Measurements from ENCODE around the gene PFDN5. TPM values are rescaled to one million over a fixed set of nuclear protein-coding genes. Genes with fewer than 3 reads are reported as not detected.

Gene PFDN5
- total RNA-seq (2014; rRNA removed; shearing (Covaris generic); ENCODE audit: low replicate concordance), result 537 and 754 TPM in 2 replicates

DNA sequence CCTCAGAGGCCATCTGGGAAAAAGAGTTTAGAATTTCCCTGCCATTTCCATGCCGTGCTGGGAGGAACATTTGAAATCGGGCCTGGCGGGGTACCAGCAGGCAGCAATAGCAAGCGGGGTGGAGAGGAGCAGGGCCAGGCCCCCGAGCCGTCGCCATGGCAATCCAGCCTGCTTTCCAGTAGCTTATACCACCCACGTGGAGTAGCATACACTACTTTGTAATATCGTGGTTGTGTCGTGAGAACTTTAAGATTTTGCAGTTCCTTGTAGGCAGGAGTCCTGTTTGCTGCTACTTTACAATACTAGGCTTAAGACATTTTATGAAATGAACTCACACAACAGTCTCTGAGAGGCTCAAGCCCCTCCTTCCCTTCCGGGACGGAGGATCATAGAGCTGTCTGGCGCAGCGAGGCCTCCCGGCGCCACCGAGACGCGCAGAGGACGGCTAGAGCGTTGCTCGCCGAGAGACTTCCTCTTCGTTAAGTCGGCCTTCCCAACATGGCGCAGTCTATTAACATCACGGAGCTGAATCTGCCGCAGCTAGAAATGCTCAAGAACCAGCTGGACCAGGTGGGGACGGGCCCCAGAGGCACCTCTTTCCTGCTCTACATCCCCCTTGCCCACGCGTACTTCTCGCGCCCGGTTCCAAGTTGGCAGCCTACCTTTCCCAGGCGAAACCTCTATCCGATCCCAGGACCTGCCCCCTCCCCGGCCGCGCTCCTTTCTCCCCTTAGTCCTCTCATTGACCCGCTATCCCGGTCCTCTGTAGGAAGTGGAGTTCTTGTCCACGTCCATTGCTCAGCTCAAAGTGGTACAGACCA is at the start of gene PFDN5:
Gene PFDN5 (plus strand): TSS at position 473 of the 821 bp plus-strand sequence. CDS start 26 bp downstream, at position 499.
- in situ Hi-C loops (cut with HindIII; ENCODE audit: low pct_unique_long_range_greater_than_20kb, low sequenced_read_pairs), result loop anchor here (10.0 kb wide), 1 partner anchor 80 kb away; no protein-coding TSS in a partner anchor

DNA sequence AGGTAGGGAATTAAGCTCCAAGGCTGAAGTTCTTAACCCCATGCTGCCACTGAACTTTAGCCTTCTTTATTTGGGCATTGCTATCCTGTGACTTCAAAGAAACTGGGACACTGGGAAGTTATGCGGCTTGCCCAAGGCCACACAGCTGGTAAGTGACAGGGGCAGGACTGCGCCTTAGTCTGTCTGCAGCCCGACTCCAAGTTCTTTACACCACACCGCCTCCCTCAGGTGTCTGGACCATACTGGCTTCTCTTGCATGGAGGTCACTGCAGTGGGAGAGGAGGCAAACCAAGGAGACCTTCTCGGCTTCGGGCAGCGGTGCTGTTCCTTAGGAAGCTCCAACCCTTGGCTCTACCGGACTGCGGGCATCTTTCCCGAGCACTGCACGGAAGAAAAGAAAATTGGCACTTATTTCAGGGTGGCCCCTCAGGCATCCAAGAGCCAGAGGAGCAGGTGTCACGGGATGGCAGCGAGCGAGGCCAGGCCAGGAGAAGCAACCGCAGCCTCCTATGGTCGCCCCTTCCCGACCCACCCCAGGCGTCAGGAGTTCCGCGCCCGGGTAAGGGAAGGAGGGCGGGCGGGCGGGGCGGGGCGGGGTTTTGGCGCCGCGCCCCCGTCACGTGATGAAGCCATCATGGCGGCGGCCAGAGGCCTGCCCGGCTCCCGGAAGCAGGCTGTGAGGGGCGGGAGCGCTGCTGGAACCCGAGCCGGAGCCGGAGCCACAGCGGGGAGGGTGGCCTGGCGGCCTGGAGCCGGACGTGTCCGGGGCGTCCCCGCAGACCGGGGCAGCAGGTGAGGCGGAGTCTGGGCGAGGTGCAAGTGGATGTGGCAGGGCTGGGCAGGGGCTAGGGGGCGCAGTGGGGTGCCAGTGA is 43.6 kb upstream of the PFDN5 start:
- peak; percentile 88 for DNase-seq (ENCODE audit: low read depth)
- in situ Hi-C loops (cut with HindIII; ENCODE audit: low pct_unique_long_range_greater_than_20kb, low sequenced_read_pairs), result no loop called here

More for the DNA sequence above, at the start of gene PFDN5:
- peak; percentile 91 for DNase-seq (ENCODE audit: low read depth)

DNA sequence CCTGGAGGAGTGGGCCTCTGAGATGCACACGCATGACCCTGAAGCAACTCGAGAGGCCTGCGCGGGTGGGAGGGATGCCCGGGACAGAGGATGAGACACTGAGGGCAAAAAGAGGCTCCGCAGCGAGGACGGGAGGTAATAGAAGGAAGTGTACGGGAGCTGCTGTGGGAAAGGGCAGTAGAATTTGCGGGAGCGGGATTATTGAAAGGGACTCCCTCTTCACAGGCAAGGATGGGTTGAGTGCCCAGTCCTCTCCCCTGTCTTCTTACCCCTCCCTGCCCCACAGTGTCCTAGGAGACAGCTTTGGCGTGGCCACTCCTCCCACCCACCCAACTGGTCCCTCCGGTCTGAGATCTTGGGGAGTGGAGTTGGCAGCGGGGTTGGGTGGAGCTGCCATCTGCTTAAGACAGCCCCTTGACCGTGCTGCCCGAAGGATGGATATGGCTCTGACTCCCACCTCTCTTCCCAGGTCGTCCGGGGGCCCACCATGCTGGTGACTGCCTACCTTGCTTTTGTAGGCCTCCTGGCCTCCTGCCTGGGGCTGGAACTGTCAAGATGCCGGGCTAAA is 42.9 kb upstream of the PFDN5 start:
- DNase-seq (ENCODE audit: low read depth), result no peak
- in situ Hi-C loops (cut with HindIII; ENCODE audit: low pct_unique_long_range_greater_than_20kb, low sequenced_read_pairs), result no loop called here

DNA sequence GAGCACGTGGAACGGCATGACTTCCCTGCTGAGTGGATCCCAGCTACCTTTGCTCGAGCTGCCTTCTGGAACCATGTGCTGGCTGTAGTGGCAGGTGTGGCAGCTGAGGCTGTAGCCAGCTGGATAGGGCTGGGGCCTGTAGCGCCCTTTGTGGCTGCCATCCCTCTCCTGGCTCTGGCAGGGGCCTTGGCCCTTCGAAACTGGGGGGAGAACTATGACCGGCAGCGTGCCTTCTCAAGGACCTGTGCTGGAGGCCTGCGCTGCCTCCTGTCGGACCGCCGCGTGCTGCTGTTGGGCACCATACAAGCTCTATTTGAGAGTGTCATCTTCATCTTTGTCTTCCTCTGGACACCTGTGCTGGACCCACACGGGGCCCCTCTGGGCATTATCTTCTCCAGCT is 42.0 kb upstream of the PFDN5 start:
- in situ Hi-C loops (cut with HindIII; ENCODE audit: low pct_unique_long_range_greater_than_20kb, low sequenced_read_pairs), result no loop called here
- no peak for DNase-seq (ENCODE audit: low read depth)

DNA sequence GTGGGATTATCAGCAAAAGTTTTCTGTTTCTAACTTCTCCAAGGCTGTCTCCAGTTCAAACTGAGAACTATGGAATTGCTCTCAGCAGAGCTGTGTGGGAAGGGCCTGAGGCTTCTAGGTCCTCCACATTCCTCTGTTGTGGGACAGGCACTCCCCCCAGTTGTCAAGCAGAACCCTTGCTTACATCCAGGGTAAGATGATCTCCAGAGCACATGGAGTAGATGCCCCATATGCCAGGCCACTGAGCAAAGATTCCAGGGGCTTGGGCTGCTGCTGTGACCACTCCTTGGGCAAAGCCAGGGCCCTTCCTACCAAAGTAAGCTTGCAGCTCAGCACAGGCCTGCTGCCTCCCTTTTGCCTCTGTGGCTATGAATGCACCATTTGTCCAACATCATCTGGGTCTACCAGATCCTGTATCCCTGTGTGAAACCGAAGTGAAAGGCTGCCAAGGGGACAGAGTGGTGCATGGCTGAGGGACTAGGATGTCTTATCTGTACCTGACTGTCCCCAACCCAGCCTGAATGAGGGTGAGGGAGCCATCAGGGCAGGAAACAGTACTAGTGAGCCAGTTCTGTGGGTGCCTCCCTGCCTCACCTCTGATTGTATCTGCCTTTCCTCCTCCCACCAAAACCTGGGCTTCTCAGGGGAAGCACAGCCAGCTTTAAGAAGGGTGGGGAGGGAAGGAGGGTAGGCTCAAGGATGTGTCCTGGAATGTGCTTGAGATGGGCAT is 40.4 kb upstream of the PFDN5 start:
- no peak for DNase-seq (ENCODE audit: low read depth)
- in situ Hi-C loops (cut with HindIII; ENCODE audit: low pct_unique_long_range_greater_than_20kb, low sequenced_read_pairs), result no loop called here

DNA sequence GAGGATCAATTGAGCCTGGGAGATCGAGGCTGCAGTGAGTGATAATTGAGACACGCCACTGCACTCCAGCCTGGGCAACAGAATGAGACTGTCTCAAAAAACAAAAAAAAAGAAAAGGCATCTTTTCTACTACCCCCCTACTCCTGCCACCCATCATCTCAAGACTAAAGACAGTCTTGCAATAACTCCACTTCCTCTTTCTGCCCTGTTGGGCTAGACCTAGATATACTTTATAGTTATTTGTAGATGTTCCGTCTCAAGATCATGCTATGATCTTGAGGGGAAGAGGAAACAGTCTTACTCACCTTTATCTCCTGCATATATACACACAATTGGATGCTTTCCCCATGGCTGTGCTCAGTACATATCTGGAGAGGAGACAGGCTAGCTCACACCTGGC is 39.3 kb upstream of the PFDN5 start:
- no peak for DNase-seq (ENCODE audit: low read depth)
- in situ Hi-C loops (cut with HindIII; ENCODE audit: low pct_unique_long_range_greater_than_20kb, low sequenced_read_pairs), result no loop called here

DNA sequence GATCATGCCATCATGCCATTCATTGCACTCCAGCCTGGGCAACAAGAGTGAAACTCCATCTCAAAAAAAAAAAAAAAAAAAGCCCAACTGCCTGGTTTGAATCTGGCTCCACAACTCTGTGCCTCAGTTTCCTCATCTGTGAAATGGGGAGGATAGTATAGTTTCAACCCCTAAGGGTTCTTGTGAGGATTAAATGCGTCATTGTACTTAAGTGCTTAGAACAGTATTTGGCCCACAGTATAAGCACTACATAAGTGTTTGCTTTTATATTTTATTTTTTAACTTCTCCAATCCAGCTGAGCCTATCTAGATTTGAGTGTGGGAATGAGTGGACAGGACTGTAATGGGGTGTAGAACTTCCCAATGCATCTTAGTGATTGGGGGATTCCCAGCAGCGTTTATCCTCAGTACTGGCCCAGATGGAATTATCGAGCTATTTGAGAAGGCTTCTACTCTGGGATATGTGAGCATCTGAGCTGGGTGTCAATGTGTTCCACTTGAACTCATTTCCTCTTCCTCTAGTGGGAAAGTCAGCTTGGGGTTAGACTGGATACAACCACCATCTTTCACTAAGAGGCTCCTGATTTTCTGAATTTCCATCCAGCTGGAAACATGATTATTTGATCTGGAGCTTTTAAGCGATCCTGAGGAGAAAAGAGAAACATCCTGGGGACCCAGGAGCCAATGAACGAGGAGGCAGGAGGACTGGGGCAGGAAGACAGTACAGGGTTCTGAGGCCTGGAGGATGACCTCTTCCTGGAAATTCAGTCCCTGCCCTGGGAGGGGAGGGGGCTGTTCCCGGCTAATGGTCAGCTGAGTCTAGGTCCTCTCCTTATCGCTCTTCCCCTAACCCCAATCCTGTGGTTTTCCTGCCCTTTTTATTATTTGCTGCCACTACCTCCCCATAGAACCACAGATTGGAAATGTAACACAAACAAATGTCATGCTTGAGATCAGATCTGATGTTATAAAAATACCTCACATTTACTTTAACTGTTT is 36.5 kb upstream of the PFDN5 start:
- in situ Hi-C loops (cut with HindIII; ENCODE audit: low pct_unique_long_range_greater_than_20kb, low sequenced_read_pairs), result no loop called here
- DNase-seq (ENCODE audit: low read depth), result no peak

DNA sequence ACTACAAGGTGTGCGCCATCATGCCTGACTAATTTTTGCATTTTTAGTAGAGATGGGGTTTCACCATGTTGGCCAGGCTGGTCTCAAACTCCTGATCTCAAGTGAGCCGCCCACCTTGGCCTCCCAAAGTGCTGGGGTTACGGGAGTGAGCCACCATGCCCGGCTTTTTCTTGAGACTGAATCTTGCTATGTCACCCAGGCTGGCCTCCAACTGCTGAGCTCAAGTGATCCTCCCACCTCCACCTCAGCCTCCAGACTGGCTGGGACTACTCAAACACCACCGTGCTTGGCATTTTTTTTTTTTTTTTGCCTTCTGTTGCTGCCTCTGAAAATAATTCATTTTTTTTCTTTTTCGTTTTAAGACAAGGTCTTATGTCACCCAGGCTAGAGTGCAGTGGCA is 35.5 kb upstream of the PFDN5 start:
- DNase-seq (ENCODE audit: low read depth), result no peak
- in situ Hi-C loops (cut with HindIII; ENCODE audit: low pct_unique_long_range_greater_than_20kb, low sequenced_read_pairs), result no loop called here

DNA sequence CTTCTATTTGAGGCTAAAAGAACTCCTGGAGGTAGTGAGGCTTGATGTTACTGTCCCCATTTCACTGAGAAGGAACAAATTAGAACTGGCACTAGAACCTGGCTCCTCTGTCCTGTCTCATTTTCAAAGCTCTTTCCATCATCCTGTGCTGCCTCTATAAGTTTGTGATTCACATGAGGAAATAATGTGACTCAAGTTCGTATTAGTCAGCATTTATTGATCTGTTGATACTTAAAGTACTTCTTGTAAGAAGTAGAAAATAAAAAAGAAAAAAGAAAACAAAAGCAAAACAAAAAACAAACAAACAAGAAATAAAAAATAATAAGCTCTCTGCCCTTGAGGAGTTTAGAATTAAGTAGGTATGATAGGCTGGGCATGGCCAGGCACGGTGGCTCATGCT is 29.6 kb upstream of the PFDN5 start:
- DNase-seq (ENCODE audit: low read depth), result no peak
- in situ Hi-C loops (cut with HindIII; ENCODE audit: low pct_unique_long_range_greater_than_20kb, low sequenced_read_pairs), result no loop called here

DNA sequence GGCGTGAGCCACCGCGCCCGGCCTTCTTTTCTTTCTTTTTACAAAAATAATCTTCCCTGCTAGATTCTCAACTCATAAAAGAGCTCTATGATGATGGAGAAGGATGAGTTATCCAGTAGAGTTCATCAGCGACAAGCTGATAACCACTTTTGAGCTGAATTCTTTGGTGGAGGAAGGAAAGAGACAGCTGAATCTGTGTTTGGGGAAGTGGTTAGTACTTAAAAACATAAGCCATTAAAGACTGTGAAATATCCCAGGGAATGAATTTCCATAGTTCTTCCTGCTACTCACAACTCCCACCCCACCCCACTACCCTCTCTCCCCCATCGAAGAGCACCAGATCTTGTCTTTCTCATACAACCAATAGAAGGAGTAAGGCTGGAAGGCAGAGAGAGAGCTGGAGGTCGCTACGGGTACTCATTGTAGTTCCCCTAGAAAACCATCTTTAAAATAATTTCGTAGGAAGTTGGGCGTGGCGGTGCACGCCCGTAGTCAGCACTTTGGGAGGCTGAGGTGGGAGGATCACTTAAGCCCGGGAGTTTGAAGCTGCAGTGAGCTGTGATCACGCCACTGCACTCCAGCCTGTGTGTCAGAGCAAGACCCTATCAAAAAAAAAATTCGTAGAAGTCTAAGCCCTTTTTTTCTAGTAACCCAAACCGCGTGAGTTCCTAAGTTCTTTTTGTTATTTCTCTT is 27.9 kb upstream of the PFDN5 start:
- in situ Hi-C loops (cut with HindIII; ENCODE audit: low pct_unique_long_range_greater_than_20kb, low sequenced_read_pairs), result no loop called here
- DNase-seq (ENCODE audit: low read depth), result no peak

DNA sequence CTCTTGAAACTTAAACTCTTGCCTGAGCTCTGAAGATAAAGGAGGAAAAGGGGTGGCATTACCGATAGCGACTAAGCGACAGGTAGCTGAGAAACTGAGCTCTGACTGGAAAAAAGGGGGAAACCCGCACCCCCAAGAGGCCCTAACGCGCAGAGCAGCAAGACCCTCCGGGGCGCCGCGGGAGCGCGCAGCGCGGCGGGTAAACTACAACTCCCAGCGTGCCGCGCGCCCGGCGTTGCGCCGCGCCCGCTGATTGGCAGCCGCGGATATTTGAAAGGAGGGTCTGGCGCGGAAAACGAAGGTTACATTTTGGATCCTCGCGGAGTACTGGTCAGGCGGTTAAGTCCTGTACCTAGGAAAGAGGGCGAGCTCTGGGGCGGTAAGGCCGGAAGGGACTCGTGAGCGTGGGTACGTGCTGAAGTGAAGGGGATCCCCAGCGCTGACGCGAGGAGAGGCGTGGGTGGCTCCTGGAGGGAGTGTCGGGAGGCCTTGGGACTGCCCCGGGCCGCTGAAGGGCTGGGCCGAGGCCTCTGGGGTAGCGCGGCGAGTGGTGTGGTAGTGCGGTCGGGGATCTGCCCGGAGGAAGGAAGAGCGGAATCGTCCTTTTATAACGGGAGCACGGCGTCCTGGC is 27.2 kb upstream of the PFDN5 start, which contains the start of gene ESPL1:
Gene ESPL1 (plus strand): TSS at position 301 of the 631 bp plus-strand sequence. CDS start 468 bp downstream, outside the sequence.
- in situ Hi-C loops (cut with HindIII; ENCODE audit: low pct_unique_long_range_greater_than_20kb, low sequenced_read_pairs), result no loop called here
- DNase-seq (ENCODE audit: low read depth), result peak; percentile 83

DNA sequence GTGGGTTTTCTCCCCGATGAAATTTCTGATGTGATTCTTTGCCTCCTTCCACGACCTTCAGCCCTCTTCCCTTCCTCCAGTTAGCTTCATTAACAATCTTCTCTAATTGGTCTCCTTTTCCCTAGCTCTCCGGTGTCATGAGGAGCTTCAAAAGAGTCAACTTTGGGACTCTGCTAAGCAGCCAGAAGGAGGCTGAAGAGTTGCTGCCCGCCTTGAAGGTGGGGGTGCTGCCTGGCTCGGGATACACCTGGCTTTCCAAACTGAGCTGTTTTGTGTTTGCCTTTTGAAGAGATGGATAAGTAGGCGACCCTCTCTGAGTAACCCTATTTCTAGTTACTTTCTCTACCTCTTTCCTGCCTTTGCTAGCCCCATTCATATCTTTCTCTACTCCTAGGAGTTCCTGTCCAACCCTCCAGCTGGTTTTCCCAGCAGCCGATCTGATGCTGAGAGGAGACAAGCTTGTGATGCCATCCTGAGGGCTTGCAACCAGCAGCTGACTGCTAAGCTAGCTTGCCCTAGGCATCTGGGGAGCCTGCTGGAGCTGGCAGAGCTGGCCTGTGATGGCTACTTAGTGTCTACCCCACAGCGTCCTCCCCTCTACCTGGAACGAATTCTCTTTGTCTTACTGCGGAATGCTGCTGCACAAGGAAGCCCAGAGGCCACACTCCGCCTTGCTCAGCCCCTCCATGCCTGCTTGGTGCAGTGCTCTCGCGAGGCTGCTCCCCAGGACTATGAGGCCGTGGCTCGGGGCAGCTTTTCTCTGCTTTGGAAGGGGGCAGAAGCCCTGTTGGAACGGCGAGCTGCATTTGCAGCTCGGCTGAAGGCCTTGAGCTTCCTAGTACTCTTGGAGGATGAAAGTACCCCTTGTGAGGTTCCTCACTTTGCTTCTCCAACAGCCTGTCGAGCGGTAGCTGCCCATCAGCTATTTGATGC is 26.4 kb upstream of the PFDN5 start:
- in situ Hi-C loops (cut with HindIII; ENCODE audit: low pct_unique_long_range_greater_than_20kb, low sequenced_read_pairs), result no loop called here
- DNase-seq (ENCODE audit: low read depth), result no peak

DNA sequence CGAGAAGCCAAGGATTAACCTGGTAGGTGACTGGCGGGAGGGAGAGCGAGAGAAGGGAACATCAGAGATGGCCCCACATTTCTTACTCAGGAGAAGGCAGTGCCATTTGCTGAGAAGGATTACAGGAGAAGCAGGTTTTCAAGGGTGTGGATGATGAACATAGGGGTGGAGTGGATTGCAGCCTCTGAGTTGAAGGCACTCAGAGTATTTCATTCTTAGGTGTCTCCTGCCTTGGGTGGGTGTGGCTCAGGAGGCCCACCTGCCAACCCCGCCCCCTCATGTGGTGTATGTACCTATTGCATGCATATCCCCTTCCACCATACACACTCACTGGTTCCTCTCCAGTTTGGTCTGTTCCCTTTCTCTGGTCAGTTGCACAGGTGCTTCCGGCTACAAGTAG is 20.9 kb upstream of the PFDN5 start:
- in situ Hi-C loops (cut with HindIII; ENCODE audit: low pct_unique_long_range_greater_than_20kb, low sequenced_read_pairs), result no loop called here
- no peak for DNase-seq (ENCODE audit: low read depth)

DNA sequence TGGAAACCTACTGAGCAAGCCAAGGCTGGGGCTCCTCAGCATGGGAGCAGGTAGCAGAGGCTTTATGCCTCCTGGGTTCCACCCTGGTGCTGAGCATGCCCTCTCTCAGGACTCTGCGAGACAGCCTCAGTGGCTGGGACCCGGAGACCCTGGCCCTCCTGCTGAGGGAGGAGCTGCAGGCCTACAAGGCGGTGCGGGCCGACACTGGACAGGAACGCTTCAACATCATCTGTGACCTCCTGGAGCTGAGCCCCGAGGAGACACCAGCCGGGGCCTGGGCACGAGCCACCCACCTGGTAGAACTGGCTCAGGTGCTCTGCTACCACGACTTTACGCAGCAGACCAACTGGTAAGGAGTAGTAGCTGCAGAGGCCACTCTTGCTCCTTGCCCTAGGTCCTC is 18.8 kb upstream of the PFDN5 start:
- DNase-seq (ENCODE audit: low read depth), result no peak
- in situ Hi-C loops (cut with HindIII; ENCODE audit: low pct_unique_long_range_greater_than_20kb, low sequenced_read_pairs), result no loop called here

DNA sequence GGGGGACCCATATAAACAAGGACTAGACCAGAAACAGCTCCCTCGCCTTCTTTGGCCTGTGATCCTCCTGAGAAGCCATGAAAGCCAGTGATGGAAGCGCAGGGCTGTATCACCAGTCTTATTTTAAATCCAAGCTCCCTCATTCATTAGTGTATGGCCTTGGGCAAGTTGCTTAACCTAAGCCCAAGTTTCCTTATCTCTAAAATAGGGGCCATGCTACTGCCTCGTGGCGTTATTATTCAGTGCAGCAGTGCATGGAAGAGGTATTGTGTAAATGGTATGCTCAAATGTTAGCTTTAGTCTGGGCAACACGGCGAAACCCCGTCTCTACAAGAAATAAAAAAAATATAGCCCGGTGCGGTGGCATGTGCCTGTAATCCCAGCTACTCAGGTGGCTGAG is 17.4 kb upstream of the PFDN5 start:
- no peak for DNase-seq (ENCODE audit: low read depth)
- in situ Hi-C loops (cut with HindIII; ENCODE audit: low pct_unique_long_range_greater_than_20kb, low sequenced_read_pairs), result no loop called here

Measured in Caki2 (cell line).